Cortex of kidney (tissue), 1 donor: ENCODE measurements around the gene TSHR.

Source experiments
- DNase-seq: peaks from one replicate; lab custom pipeline; 2025; lab: John Stamatoyannopoulos, UW

The TSHR gene

DNA sequence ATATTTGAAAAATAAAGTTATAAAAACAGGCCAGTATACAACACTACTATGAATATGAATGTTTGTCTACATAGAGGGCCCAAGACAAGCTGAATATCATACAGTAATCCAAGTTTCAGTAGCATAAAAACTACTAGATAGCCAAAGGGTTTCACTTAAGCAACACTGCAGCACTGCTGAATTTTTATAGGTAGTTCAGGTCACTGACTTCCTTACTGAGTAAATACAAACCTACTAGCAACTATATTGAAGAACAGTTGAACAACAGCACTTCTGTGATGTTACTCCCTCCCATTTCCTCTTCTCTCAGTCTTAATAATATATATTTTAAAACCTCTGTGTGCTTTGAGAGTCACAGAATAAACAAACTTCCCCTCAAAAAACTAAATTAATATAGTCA, 222.6 kb downstream of the TSHR start:
- no peak for DNase-seq

DNA sequence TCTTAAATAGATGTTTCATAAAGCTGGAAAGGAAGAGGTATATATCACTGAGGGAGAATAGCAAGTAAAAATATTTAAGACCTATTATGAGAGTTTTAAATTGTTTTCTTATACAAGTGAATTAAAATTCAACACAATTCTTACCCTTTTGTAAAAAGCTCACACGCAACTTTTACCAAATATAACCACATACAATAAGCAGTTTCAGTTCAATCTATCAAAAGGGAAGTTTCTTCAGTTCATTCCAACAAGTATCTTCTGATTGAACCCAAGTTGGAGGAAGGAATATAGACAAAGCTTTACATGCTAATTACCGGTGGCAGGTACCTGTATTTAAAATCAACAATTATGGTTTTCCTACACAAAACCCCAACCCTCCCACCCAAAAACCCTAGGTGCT, 224.2 kb downstream of the TSHR start:
- DNase-seq: no peak

DNA sequence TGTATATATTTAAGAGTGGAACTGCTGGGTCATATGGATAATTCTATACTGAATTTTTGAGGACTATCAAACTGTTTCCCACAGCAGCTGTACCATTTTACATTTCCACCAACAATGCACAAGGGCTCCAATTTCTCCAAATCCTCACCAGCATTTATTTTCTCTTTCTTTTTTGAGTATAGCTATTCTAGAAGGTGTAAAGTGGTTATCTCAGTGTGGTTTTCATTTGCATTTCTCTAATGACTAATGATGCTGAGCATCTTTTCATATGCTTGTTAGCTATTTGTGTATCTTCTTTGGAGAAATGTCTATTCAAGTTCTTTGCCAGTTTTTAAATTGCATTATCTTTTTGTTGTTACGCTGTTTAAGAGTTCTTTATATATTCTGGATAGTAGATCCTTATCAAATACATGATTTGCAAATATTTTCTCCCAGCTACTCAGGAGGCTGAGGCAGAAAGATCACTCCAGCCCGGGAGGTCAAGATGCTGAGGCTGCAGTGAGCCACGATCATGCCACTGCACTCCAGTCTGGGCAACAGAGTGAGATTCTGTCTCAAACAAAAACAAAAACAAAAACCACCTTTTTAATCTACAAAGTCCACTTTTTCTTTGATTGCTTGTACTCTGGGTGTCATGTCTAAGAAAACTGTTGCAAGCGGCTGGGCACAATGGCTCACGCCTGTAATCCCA, 232.6 kb downstream of the TSHR start:
- no peak for DNase-seq

DNA sequence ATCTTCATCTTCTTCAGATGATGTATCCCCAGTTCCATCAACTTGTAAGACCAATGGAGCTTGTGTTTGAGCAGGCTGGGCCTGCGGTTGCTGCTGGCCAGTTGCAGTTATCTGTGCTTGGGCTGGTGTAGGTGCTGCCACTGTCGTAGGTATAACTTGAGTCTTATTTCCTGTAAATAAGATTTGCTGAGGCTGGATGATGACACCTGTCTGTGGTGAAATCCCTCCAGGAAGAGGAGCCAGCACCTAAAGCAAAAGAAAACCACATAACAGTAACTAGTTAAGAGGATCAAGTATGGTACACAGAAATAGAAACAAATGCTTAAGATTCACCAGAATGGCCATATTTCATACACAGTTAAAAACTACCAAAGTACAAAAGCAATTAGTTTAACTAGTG, 237.2 kb downstream of the TSHR start:
- DNase-seq: no peak

DNA sequence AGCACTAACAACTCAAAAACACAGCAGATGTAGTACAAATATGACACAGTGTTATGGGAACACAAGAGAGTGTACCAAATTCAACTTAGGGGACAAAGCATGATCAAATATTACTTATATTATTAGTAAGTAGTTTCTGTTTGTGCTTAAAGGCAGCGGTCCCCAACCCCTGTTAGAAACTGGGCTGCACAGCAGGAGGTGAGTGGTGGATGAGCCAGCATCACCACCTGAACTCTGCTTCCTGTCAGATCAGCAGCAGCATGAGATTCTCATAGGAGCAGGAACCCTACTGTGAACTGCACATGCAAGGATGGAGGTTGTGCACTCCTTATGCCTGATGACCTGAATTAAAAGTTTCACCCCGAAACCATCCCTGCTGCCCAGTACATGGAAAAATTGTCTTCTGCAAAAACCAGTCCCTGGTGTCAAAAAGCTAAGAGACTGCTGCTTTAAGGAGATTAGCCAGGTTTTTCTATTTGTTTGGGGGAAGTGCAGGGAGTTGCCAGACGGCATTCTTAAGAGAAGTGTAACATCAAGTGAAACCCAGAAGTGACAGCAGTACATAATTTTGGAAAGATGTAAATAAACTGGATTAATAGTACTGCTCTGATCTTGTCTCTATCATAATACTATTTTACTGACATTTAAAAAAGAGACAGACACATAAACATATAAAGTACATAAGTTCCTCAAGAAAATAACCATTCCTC, 238.7 kb downstream of the TSHR start:
- DNase-seq: no peak
